PC-3 (cell line): ENCODE measurements around the gene PGS1. TPM values are rescaled to one million over a fixed set of nuclear protein-coding genes. Genes with fewer than 3 reads are reported as not detected.
A peak's percentile ranks its signal among the peaks of the same experiment; 100 is the strongest.

Source experiments
- ATAC-seq: fragments of 200-7000 bp; cut with Tn5 transposase; 2 replicates; pipeline ENCODE4 v1.9.1; 2020; ENCODE audit warnings: mild to moderate bottlenecking, moderate library complexity
- BruUV-seq: library from RNA; stranded (reverse); fragments of 400-500 nt; replicated peaks from 2 replicates; lab custom pipeline; 2021; lab: Mats Ljungman, UMichigan
- CTCF ChIA-PET: fragments of 300-600 bp; sonication (Branson Sonifier 250); formaldehyde crosslinking; loops from one replicate; lab custom pipeline; 2022; ENCODE audit warnings: antibody characterized with exemption; lab: Charles Lee
- POLR2A ChIA-PET: fragments of 300-600 bp; sonication (Branson Sonifier 250); formaldehyde crosslinking; loops from one replicate; lab custom pipeline; 2022; ENCODE audit warnings: antibody characterized with exemption; ENCODE audit not compliant: unreplicated experiment; lab: Charles Lee
- DNase-seq: peaks from one replicate; pipeline ENCODE4 v3.0.0-alpha.2; 2015
- H2AFZ ChIP-seq: fragments of 300-600 bp; sonication (generic); 2 replicates; pipeline ENCODE4 v1.6.0; 2016; ENCODE audit warnings: antibody characterized with exemption, low read length
- H3F3A ChIP-seq: fragments of 300-600 bp; sonication (generic); one replicate; pipeline ENCODE4 v1.6.0; 2017; ENCODE audit warnings: antibody characterized with exemption, low read length, control low read depth, mild to moderate bottlenecking; ENCODE audit not compliant: unreplicated experiment
- H3K27ac ChIP-seq: fragments of 300-600 bp; sonication (generic); 2 replicates; pipeline ENCODE4 v1.5.1; 2016; ENCODE audit warnings: mild to moderate bottlenecking, low read length
- H3K27me3 ChIP-seq: fragments of 300-600 bp; sonication (generic); 2 replicates; pipeline ENCODE4 v1.6.1; 2016; ENCODE audit warnings: low read length, mixed read lengths
- H3K36me3 ChIP-seq: fragments of 300-600 bp; sonication (generic); 2 replicates; pipeline ENCODE4 v1.6.1; 2016; ENCODE audit warnings: low read depth, mixed run types, low read length, mixed read lengths
- H3K4me1 ChIP-seq: fragments of 300-600 bp; sonication (generic); 2 replicates; pipeline ENCODE4 v1.5.1; 2016; ENCODE audit warnings: low read length; ENCODE audit not compliant: insufficient read depth
- H3K4me2 ChIP-seq: fragments of 300-600 bp; sonication (generic); 2 replicates; pipeline ENCODE4 v1.6.0; 2016; ENCODE audit warnings: low read length
- H3K4me3 ChIP-seq: fragments of 300-600 bp; sonication (generic); 2 replicates; pipeline ENCODE4 v1.5.1; 2016; ENCODE audit warnings: mild to moderate bottlenecking, low read length, mixed read lengths
- H3K79me2 ChIP-seq: fragments of 300-600 bp; sonication (generic); 2 replicates; pipeline ENCODE4 v1.6.1; 2017; ENCODE audit warnings: low read length, mixed read lengths
- H3K9ac ChIP-seq: fragments of 300-600 bp; sonication (generic); 2 replicates; pipeline ENCODE4 v1.6.0; 2016; ENCODE audit warnings: mild to moderate bottlenecking, low read length
- H3K9me2 ChIP-seq: fragments of 300-600 bp; sonication (generic); replicated peaks from 2 replicates; pipeline ENCODE4 v1.6.1; 2016; ENCODE audit warnings: mixed run types, low read length, mixed read lengths
- H3K9me3 ChIP-seq: fragments of 300-600 bp; sonication (generic); 2 replicates; pipeline ENCODE4 v1.6.1; 2016; ENCODE audit warnings: low read length, mixed read lengths
- H4K20me1 ChIP-seq: fragments of 300-600 bp; sonication (generic); 2 replicates; pipeline ENCODE4 v1.6.1; 2016; ENCODE audit warnings: low read length, mixed read lengths
- CTCF ChIP-seq: fragments of 300-600 bp; sonication (generic); conservative IDR thresholded peaks from 2 replicates; pipeline ENCODE4 v1.5.1; 2017; ENCODE audit warnings: antibody characterized with exemption, low read depth, mild to moderate bottlenecking, low read length
- EZH2 ChIP-seq: fragments of 300-600 bp; sonication (generic); IDR thresholded peaks from one replicate; pipeline ENCODE4 v1.6.1; 2017; ENCODE audit warnings: antibody characterized with exemption, mild to moderate bottlenecking, low read length; ENCODE audit not compliant: unreplicated experiment
- EZH2phosphoT487 ChIP-seq: fragments of 300-600 bp; sonication (generic); IDR thresholded peaks from 2 replicates; pipeline ENCODE4 v1.6.1; 2018; ENCODE audit warnings: mild to moderate bottlenecking, antibody characterized with exemption, low read length, borderline replicate concordance
- intact Hi-C: fragments of 100-400 bp; cut with micrococcal nuclease; formaldehyde crosslinking; loops from 2 replicates; pipeline ENCODE4 v1.9.0; 2023
- total RNA-seq: library from RNA; depleted of rRNA; stranded (reverse); fragments of >200 nt; gene quantifications from 2 replicates; pipeline ENCODE4 v1.2.3, GENCODE V29; 2014

PGS1 gene
- total RNA-seq, 1 experiment from 2014 or later = 47.0 TPM

- intact Hi-C loops = loop anchor here (1.0 kb wide), 1 partner anchor 18 kb away; the partner anchor contains the start of gene SOCS3
- Histone ChIP-seq H3K9me3 (no peaks in the 10 kb centered on the region), H3K9me2 (no peaks in the 10 kb centered on the region), H3K4me1 (peaks cover 75% of the 10 kb centered on the region), H2AFZ (peak overlapping the region; percentile 40; the same call in 1 of the 2 replicates), H3K36me3 (no peaks in the 10 kb centered on the region), H3K79me2 (peaks cover 5% of the 10 kb centered on the region; the same call in 1 of the 2 replicates), H3K9ac (peak overlapping the region; percentile 89), H3K4me2 (peak overlapping the region; percentile 89), H3F3A (peaks cover 21% of the 10 kb centered on the region), H3K4me3 (peak overlapping the region; percentile 60), H3K27ac (peak overlapping the region; percentile 97), H3K27me3 (no peaks in the 10 kb centered on the region), H4K20me1 (no peaks in the 10 kb centered on the region)
- ChIA-PET CTCF (interaction anchor here (0.6 to 1.4 kb wide), 4 partner anchors 19 to 1497 kb away, joined by 3 to 4 read pairs (median 4); partner anchors contain the start of gene CBX4), POLR2A (interaction anchor here (0.5 to 1.2 kb wide), 3 partner anchors 27 to 28 kb away, joined by 4 to 6 read pairs (median 4); no protein-coding TSS in a partner anchor)
- ATAC-seq (peak; percentile 36), DNase-seq (peak; percentile 82)
- no TSS peak for BruUV-seq
- TF ChIP-seq EZH2phosphoT487 (no peak), EZH2 (no peak), CTCF (no peak)
Observed at GRCh38 chr17:78341559-78342448, 36.6 kb upstream of the PGS1 start.

- CTCF ChIA-PET = interaction anchor here (0.6 to 1.4 kb wide), 6 partner anchors 15 to 1497 kb away, joined by 3 to 13 read pairs (median 4); partner anchors contain the start of gene CBX4
- intact Hi-C loops = loop anchor here (1.0 kb wide), 2 partner anchors 18 to 28 kb away; partner anchors contain the start of gene SOCS3
- DNase-seq (peak; percentile 90), ATAC-seq (peak; percentile 61)
- Histone ChIP-seq H2AFZ (peak overlapping the region; percentile 39; the same call in 1 of the 2 replicates), H3F3A (peaks cover 18% of the 10 kb centered on the region), H3K9ac (peak overlapping the region; percentile 89), H3K27me3 (no peaks in the 10 kb centered on the region), H3K9me2 (no peaks in the 10 kb centered on the region), H3K36me3 (no peaks in the 10 kb centered on the region), H3K9me3 (no peaks in the 10 kb centered on the region), H4K20me1 (no peaks in the 10 kb centered on the region), H3K4me3 (peak overlapping the region; percentile 60), H3K79me2 (peaks cover 5% of the 10 kb centered on the region; the same call in 1 of the 2 replicates), H3K4me2 (peak overlapping the region; percentile 89), H3K27ac (peak overlapping the region; percentile 97), H3K4me1 (peaks cover 69% of the 10 kb centered on the region)
- no peak for TF ChIP-seq EZH2phosphoT487
- no peak for TF ChIP-seq EZH2
- TF ChIP-seq CTCF = no peak
- BruUV-seq = TSS peak; percentile 12
- POLR2A ChIA-PET = interaction anchor here (0.5 to 1.2 kb wide), 7 partner anchors 9 to 1154 kb away, joined by 3 to 14 read pairs (median 4); no protein-coding TSS in a partner anchor
Observed at GRCh38 chr17:78342449-78343186, 35.8 kb upstream of the PGS1 start.
